HG02884 (cell line): Measurements from ENCODE around the gene HMG20A.
"Not testable (repeated sequence)": the region's sequence is repeated elsewhere in the genome, so short reads cannot be mapped to it uniquely, and the experiment has no call there.

Source experiments
- ATAC-seq: cut with Tn5 transposase; IDR thresholded peaks from one replicate; pipeline ENCODE4 v1.9.1; 2021; ENCODE audit warnings: mild to moderate bottlenecking, moderate library complexity; ENCODE audit not compliant: unreplicated experiment

Gene HMG20A

GRCh38 chr15:77406173-77406759, 14.4 kb upstream of the HMG20A start:
- not testable (repeated sequence) for ATAC-seq

- ATAC-seq, result no peak
These were observed 13.8 kb upstream of the HMG20A start for GRCh38 chr15:77406846-77407245.

GRCh38 chr15:77409259-77410156, 11.2 kb upstream of the HMG20A start:
- ATAC-seq, result no peak

GRCh38 chr15:77410157-77410500, 10.6 kb upstream of the HMG20A start:
- ATAC-seq, result not testable (repeated sequence)

- no peak for ATAC-seq
These were observed 9.7 kb upstream of the HMG20A start for GRCh38 chr15:77410701-77411618.

GRCh38 chr15:77411619-77411976, 9.1 kb upstream of the HMG20A start:
- no peak for ATAC-seq

GRCh38 chr15:77412972-77413698, 7.6 kb upstream of the HMG20A start:
- ATAC-seq, result no peak

- ATAC-seq, result no peak
These were observed 6.9 kb upstream of the HMG20A start for GRCh38 chr15:77413699-77414349.

- no peak for ATAC-seq
These were observed 5.8 kb upstream of the HMG20A start for GRCh38 chr15:77414789-77415442.

GRCh38 chr15:77415450-77416147, 5.1 kb upstream of the HMG20A start:
- ATAC-seq, result no peak

GRCh38 chr15:77416148-77416455, 4.6 kb upstream of the HMG20A start:
- no peak for ATAC-seq

GRCh38 chr15:77416954-77417353, 3.7 kb upstream of the HMG20A start:
- no peak for ATAC-seq

- no peak for ATAC-seq
These were observed 3.1 kb upstream of the HMG20A start for GRCh38 chr15:77417602-77418001.

GRCh38 chr15:77418391-77418965, 2.2 kb upstream of the HMG20A start:
- no peak for ATAC-seq

- ATAC-seq, result peak; percentile 26
These were observed 1.5 kb upstream of the HMG20A start for GRCh38 chr15:77418966-77419835.

- peak; percentile 86 for ATAC-seq
These were observed 665 bp upstream of the HMG20A start, which contains the start of gene PEAK1 for GRCh38 chr15:77419836-77420609. PEAK1 (minus strand) TSS chr15:77420104; CDS start chr15:77181926, 238,178 bp downstream.

GRCh38 chr15:77421370-77421700, 647 bp downstream of the HMG20A start:
- ATAC-seq, result no peak
